ENCODE results near the gene MAP3K20. TPM values are rescaled to one million over a fixed set of nuclear protein-coding genes. Genes with fewer than 3 reads are reported as not detected.

Gene MAP3K20
- total and polyA plus RNA-seq, 2 donors from 2014 or later: 3.9 to 25.6 TPM

- H3K9me3 ChIP-seq (ENCODE audit: control insufficient read depth in 2 of 3, insufficient read depth in 1 of 3, low read length in 3 of 3): no peaks in the 10 kb centered on the region
- DNase-seq: no peak
- TF ChIP-seq, protein P1, sequence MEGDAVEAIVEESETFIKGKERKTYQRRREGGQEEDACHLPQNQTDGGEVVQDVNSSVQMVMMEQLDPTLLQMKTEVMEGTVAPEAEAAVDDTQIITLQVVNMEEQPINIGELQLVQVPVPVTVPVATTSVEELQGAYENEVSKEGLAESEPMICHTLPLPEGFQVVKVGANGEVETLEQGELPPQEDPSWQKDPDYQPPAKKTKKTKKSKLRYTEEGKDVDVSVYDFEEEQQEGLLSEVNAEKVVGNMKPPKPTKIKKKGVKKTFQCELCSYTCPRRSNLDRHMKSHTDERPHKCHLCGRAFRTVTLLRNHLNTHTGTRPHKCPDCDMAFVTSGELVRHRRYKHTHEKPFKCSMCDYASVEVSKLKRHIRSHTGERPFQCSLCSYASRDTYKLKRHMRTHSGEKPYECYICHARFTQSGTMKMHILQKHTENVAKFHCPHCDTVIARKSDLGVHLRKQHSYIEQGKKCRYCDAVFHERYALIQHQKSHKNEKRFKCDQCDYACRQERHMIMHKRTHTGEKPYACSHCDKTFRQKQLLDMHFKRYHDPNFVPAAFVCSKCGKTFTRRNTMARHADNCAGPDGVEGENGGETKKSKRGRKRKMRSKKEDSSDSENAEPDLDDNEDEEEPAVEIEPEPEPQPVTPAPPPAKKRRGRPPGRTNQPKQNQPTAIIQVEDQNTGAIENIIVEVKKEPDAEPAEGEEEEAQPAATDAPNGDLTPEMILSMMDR (IDR thresholded peaks at IDR 0.05; ENCODE audit: borderline replicate concordance, extremely low read depth, insufficient read depth): no peak
- intact Hi-C loops (cut with DNase I): no loop called here
- H3K27ac ChIP-seq (ENCODE audit: low read depth in 2 of 2, low read length in 2 of 2): no peak overlapping the region
- H3K27me3 ChIP-seq (ENCODE audit: control insufficient read depth, insufficient read depth, low read length): no peaks in the 10 kb centered on the region
- peaks cover 0 to 2% (median 0%) of the 10 kb centered on the region in 3 donors for H3K36me3 ChIP-seq (ENCODE audit: control insufficient read depth in 2 of 3, insufficient read depth in 3 of 3, low read length in 3 of 3)
- H3K4me1 ChIP-seq (ENCODE audit: control insufficient read depth in 2 of 3, insufficient read depth in 2 of 3, low read depth in 1 of 3, low read length in 3 of 3): no peaks in the 10 kb centered on the region
- no peak overlapping the region for H3K9ac ChIP-seq (ENCODE audit: low read length in 3 of 3)
- no peak overlapping the region for H3K4me3 ChIP-seq (ENCODE audit: low read length in 3 of 3)
- no peak for FAIRE-seq
Observed at GRCh38 chr2:173198327-173198726, 122.7 kb downstream of the MAP3K20 start.

DNA sequence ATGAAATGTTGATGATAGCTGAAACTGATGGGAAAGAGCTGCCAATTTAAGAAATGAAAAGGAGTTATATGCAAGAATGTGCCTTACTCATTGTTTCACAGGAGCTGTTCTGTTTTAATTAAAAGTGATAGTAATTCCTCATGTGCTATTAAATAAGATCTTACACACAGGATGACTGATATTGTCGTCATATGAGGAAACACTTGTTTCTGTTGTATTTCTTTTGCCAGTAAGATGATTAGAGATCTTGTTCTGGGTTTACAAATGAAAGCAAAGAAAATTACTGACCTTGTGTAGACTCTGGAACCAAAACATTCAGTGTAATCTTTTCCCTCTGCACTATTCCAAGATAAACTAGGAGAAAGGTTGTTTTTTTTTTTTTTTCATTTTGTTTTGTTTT is 123.6 kb downstream of the MAP3K20 start:
- Histone ChIP-seq H3K9ac (ENCODE audit: low read length in 3 of 3) (no peak overlapping the region), H3K36me3 (ENCODE audit: control insufficient read depth in 2 of 3, insufficient read depth in 3 of 3, low read length in 3 of 3) (peaks cover 0 to 2% (median 0%) of the 10 kb centered on the region in 3 donors), H3K4me1 (ENCODE audit: control insufficient read depth in 2 of 3, insufficient read depth in 2 of 3, low read depth in 1 of 3, low read length in 3 of 3) (no peaks in the 10 kb centered on the region), H3K4me3 (ENCODE audit: low read length in 3 of 3) (no peak overlapping the region), H3K9me3 (ENCODE audit: control insufficient read depth in 2 of 3, insufficient read depth in 1 of 3, low read length in 3 of 3) (no peaks in the 10 kb centered on the region), H3K27ac (ENCODE audit: low read depth in 2 of 2, low read length in 2 of 2) (no peak overlapping the region), H3K27me3 (ENCODE audit: control insufficient read depth, insufficient read depth, low read length) (no peaks in the 10 kb centered on the region)
- TF ChIP-seq, protein P1 (IDR thresholded peaks at IDR 0.05; ENCODE audit: borderline replicate concordance, extremely low read depth, insufficient read depth): no peak
- no peak for FAIRE-seq
- no peak for DNase-seq
- intact Hi-C loops (cut with DNase I): no loop called here

- TF ChIP-seq, protein P1 (IDR thresholded peaks at IDR 0.05; ENCODE audit: borderline replicate concordance, extremely low read depth, insufficient read depth): no peak
- Histone ChIP-seq H3K36me3 (ENCODE audit: control insufficient read depth in 2 of 3, insufficient read depth in 3 of 3, low read length in 3 of 3) (peaks cover 0 to 2% (median 0%) of the 10 kb centered on the region in 3 donors), H3K4me3 (ENCODE audit: low read length in 3 of 3) (no peak overlapping the region), H3K9ac (ENCODE audit: low read length in 3 of 3) (no peak overlapping the region), H3K9me3 (ENCODE audit: control insufficient read depth in 2 of 3, insufficient read depth in 1 of 3, low read length in 3 of 3) (no peaks in the 10 kb centered on the region), H3K27ac (ENCODE audit: low read depth in 2 of 2, low read length in 2 of 2) (no peak overlapping the region), H3K27me3 (ENCODE audit: control insufficient read depth, insufficient read depth, low read length) (no peaks in the 10 kb centered on the region), H3K4me1 (ENCODE audit: control insufficient read depth in 2 of 3, insufficient read depth in 2 of 3, low read depth in 1 of 3, low read length in 3 of 3) (no peaks in the 10 kb centered on the region)
- no peak for DNase-seq
- intact Hi-C loops (cut with DNase I): no loop called here
- no peak for FAIRE-seq
Observed at GRCh38 chr2:173202570-173202969, 126.9 kb downstream of the MAP3K20 start.

- no peak for DNase-seq
- Histone ChIP-seq H3K4me1 (ENCODE audit: control insufficient read depth in 2 of 3, insufficient read depth in 2 of 3, low read depth in 1 of 3, low read length in 3 of 3) (no peaks in the 10 kb centered on the region), H3K9ac (ENCODE audit: low read length in 3 of 3) (no peak overlapping the region), H3K36me3 (ENCODE audit: control insufficient read depth in 2 of 3, insufficient read depth in 3 of 3, low read length in 3 of 3) (no peaks in the 10 kb centered on the region), H3K27me3 (ENCODE audit: control insufficient read depth, insufficient read depth, low read length) (no peaks in the 10 kb centered on the region), H3K27ac (ENCODE audit: low read depth in 2 of 2, low read length in 2 of 2) (no peak overlapping the region), H3K9me3 (ENCODE audit: control insufficient read depth in 2 of 3, insufficient read depth in 1 of 3, low read length in 3 of 3) (no peaks in the 10 kb centered on the region), H3K4me3 (ENCODE audit: low read length in 3 of 3) (no peak overlapping the region)
- FAIRE-seq: no peak
- intact Hi-C loops (cut with DNase I): no loop called here
- TF ChIP-seq, protein P1 (IDR thresholded peaks at IDR 0.05; ENCODE audit: borderline replicate concordance, extremely low read depth, insufficient read depth): no peak
Observed at GRCh38 chr2:173204316-173204715, 128.7 kb downstream of the MAP3K20 start.

Measured in kidney (tissue), 14 donors.